H1 (cell line): ENCODE measurements around the gene COX5A. TPM values are rescaled to one million over a fixed set of nuclear protein-coding genes. Genes with fewer than 3 reads are reported as not detected.

Experiments
- CHD2 ChIP-seq: IDR thresholded peaks from 2 replicates; pipeline ENCODE4 v1.6.1; 2012; ENCODE audit warnings: low read length, improper control_type of control experiment
- HDAC2 ChIP-seq, 2 experiments: fragments of 300-600 bp in 1 of 2; sonication (generic) in 1 of 2; IDR thresholded peaks; 2 replicates each; pipeline ENCODE4 v1.6.1; 2011 to 2012; ENCODE audit warnings: low read depth in 2 of 2, low read length in 2 of 2, mild to moderate bottlenecking in 2 of 2, moderate library complexity in 2 of 2, borderline replicate concordance in 1 of 2, inconsistent platforms in 1 of 2
- HDAC6 ChIP-seq: IDR thresholded peaks from one replicate; pipeline ENCODE4 v1.7.1; 2012; ENCODE audit warnings: low read depth, mild to moderate bottlenecking, inconsistent platforms, low read length, moderate library complexity
- RAD21 ChIP-seq, 2 experiments: IDR thresholded peaks in 1 of 2; conservative IDR thresholded peaks in 1 of 2; 2 replicates each; pipeline ENCODE4 v1.6.1; 2011; ENCODE audit warnings: low read depth in 2 of 2, low read length in 2 of 2, improper control_type of control experiment in 1 of 2, inconsistent platforms in 1 of 2, mild to moderate bottlenecking in 1 of 2, moderate library complexity in 1 of 2
- YY1 ChIP-seq: IDR thresholded peaks from 2 replicates; pipeline ENCODE4 v1.6.1; 2011; ENCODE audit warnings: low read depth, mild to moderate bottlenecking, low read length
- polyA plus RNA-seq, 7 experiments: library from polyadenylated mRNA; depleted of rRNA in 3 of 7; stranded (reverse) in 5 of 7; unstranded in 2 of 7; fragments of >200 nt in 5 of 7; fragments of 200-250 nt in 2 of 7; gene quantifications; 1 replicate in 5 of 7; 2 replicates in 1 of 7; 4 replicates in 1 of 7; pipeline versions ENCODE4 v1.2.1 to v1.2.3, GENCODE V29; 2011 to 2013; ENCODE audit warnings: missing spikeins in 2 of 7, mixed read lengths in 2 of 7
- total RNA-seq: library from RNA; stranded (reverse); fragmentation: NEBNext Ultra II Directional; extraction: Animal tissue kit (Norgen Biotek cat#: 25700); gene quantifications from 2 replicates; pipeline ENCODE4 v1.2.1, GENCODE V29; 2021
- TF ChIP-seq, protein P1 (sequence below): IDR thresholded peaks from 2 replicates; pipeline ENCODE4 v1.6.1; 2012; ENCODE audit warnings: inconsistent platforms
- TF ChIP-seq, protein P2 (sequence below): fragments of 300-600 bp; sonication (generic); IDR thresholded peaks from 2 replicates; pipeline ENCODE4 v1.7.1; 2012; ENCODE audit warnings: low read length, moderate library complexity, mild to moderate bottlenecking, inconsistent platforms; ENCODE audit not compliant: insufficient replicate concordance

COX5A gene
- total and polyA plus RNA-seq, 2 of the 8 experiments (the other 6 are each of a cell fraction or from before 2014, with no cell fraction given) = 270 to 367 TPM

DNA sequence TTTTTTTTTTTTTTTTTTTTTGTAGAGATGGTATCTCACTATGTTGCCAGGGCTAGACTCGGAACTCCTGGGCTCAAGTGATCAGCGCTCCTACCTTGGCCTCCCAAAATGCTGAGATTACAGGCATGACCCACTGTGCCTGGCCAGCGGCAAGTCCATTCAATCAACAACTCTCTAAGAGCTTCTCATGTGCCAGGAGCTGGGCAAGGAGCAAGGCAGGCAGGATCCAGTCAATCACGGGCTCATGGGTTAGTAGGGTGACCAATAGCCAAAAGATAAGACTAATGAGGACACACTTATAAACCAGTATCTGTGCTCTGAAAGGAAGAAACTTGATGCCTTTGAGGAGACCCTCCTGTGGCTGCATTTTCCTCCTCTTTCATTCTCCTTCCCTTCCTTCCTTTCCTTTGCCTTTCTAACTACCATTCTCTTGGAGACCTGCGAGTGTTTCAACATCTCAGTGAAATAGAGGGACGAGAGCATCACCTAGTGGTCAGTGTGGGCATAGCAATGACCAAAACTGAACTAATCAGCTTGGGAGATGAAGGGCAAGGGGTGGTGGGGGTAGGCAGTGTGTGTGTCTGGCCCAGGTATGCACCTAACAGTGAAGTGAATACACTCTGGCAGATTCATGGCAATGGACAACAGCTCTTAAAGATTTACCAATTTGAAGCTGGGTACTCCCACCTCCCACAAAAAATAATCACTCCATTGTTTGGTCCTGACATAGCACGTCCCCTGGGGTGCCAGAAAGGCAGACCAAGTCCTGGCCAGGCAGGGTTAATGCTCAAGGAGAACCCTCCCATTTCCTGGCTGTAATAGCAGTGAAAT is 12.4 kb upstream of the COX5A start (continued):
- TF ChIP-seq RAD21 (IDR thresholded peaks at IDR 0.05 in 1 of 2, conservative IDR thresholded peaks at IDR 0.05 in 1 of 2; ENCODE audit: low read depth in 2 of 2, low read length in 2 of 2) = peak; percentile 93
- TF ChIP-seq CHD2 = peak; percentile 43; the same call in 1 of the 2 replicates
- no peak for TF ChIP-seq YY1
- TF ChIP-seq, protein P1, sequence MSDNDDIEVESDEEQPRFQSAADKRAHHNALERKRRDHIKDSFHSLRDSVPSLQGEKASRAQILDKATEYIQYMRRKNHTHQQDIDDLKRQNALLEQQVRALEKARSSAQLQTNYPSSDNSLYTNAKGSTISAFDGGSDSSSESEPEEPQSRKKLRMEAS = no peak
- TF ChIP-seq HDAC6 = no peak
- TF ChIP-seq, protein P2, sequence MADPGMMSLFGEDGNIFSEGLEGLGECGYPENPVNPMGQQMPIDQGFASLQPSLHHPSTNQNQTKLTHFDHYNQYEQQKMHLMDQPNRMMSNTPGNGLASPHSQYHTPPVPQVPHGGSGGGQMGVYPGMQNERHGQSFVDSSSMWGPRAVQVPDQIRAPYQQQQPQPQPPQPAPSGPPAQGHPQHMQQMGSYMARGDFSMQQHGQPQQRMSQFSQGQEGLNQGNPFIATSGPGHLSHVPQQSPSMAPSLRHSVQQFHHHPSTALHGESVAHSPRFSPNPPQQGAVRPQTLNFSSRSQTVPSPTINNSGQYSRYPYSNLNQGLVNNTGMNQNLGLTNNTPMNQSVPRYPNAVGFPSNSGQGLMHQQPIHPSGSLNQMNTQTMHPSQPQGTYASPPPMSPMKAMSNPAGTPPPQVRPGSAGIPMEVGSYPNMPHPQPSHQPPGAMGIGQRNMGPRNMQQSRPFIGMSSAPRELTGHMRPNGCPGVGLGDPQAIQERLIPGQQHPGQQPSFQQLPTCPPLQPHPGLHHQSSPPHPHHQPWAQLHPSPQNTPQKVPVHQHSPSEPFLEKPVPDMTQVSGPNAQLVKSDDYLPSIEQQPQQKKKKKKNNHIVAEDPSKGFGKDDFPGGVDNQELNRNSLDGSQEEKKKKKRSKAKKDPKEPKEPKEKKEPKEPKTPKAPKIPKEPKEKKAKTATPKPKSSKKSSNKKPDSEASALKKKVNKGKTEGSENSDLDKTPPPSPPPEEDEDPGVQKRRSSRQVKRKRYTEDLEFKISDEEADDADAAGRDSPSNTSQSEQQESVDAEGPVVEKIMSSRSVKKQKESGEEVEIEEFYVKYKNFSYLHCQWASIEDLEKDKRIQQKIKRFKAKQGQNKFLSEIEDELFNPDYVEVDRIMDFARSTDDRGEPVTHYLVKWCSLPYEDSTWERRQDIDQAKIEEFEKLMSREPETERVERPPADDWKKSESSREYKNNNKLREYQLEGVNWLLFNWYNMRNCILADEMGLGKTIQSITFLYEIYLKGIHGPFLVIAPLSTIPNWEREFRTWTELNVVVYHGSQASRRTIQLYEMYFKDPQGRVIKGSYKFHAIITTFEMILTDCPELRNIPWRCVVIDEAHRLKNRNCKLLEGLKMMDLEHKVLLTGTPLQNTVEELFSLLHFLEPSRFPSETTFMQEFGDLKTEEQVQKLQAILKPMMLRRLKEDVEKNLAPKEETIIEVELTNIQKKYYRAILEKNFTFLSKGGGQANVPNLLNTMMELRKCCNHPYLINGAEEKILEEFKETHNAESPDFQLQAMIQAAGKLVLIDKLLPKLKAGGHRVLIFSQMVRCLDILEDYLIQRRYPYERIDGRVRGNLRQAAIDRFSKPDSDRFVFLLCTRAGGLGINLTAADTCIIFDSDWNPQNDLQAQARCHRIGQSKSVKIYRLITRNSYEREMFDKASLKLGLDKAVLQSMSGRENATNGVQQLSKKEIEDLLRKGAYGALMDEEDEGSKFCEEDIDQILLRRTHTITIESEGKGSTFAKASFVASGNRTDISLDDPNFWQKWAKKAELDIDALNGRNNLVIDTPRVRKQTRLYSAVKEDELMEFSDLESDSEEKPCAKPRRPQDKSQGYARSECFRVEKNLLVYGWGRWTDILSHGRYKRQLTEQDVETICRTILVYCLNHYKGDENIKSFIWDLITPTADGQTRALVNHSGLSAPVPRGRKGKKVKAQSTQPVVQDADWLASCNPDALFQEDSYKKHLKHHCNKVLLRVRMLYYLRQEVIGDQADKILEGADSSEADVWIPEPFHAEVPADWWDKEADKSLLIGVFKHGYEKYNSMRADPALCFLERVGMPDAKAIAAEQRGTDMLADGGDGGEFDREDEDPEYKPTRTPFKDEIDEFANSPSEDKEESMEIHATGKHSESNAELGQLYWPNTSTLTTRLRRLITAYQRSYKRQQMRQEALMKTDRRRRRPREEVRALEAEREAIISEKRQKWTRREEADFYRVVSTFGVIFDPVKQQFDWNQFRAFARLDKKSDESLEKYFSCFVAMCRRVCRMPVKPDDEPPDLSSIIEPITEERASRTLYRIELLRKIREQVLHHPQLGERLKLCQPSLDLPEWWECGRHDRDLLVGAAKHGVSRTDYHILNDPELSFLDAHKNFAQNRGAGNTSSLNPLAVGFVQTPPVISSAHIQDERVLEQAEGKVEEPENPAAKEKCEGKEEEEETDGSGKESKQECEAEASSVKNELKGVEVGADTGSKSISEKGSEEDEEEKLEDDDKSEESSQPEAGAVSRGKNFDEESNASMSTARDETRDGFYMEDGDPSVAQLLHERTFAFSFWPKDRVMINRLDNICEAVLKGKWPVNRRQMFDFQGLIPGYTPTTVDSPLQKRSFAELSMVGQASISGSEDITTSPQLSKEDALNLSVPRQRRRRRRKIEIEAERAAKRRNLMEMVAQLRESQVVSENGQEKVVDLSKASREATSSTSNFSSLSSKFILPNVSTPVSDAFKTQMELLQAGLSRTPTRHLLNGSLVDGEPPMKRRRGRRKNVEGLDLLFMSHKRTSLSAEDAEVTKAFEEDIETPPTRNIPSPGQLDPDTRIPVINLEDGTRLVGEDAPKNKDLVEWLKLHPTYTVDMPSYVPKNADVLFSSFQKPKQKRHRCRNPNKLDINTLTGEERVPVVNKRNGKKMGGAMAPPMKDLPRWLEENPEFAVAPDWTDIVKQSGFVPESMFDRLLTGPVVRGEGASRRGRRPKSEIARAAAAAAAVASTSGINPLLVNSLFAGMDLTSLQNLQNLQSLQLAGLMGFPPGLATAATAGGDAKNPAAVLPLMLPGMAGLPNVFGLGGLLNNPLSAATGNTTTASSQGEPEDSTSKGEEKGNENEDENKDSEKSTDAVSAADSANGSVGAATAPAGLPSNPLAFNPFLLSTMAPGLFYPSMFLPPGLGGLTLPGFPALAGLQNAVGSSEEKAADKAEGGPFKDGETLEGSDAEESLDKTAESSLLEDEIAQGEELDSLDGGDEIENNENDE = no peak
- no peak for TF ChIP-seq HDAC2 (IDR thresholded peaks at IDR 0.05; ENCODE audit: borderline replicate concordance in 1 of 2, low read depth in 2 of 2, low read length in 2 of 2)
